WTC11 (cell line): Measurements from ENCODE around the gene SLC39A13. TPM values are rescaled to one million over a fixed set of nuclear protein-coding genes. Genes with fewer than 3 reads are reported as not detected.

ENCODE experiments used
- ATAC-seq: fragments of 200-7000 bp; cut with Tn5 transposase; 2 replicates; pipeline ENCODE4 v1.10.0; 2021; ENCODE audit warnings: mild to moderate bottlenecking, moderate library complexity
- CTCF ChIA-PET: fragments of 300-600 bp; sonication (Branson Sonifier 250); formaldehyde crosslinking; loops from one replicate; lab custom pipeline; 2021; ENCODE audit warnings: antibody characterized with exemption; lab: Charles Lee
- POLR2A ChIA-PET: fragments of 350-600 bp; sonication (Branson Sonifier 250); formaldehyde crosslinking; loops from one replicate; lab custom pipeline; 2021; ENCODE audit warnings: antibody characterized with exemption; lab: Charles Lee
- DNase-seq: peaks from one replicate; pipeline ENCODE4 v3.0.0; 2021; ENCODE audit warnings: low spot score
- H3K27ac Mint-ChIP-seq: 2 replicates; pipeline ENCODE4 v1.8.0; 2021; ENCODE audit warnings: mixed read lengths
- H3K27me3 Mint-ChIP-seq: 2 replicates; pipeline ENCODE4 v1.8.0; 2021; ENCODE audit warnings: low read depth, mild to moderate bottlenecking, moderate library complexity, mixed read lengths
- H3K36me3 Mint-ChIP-seq: 2 replicates; pipeline ENCODE4 v1.8.0; 2021; ENCODE audit warnings: mixed read lengths
- H3K4me1 Mint-ChIP-seq: 2 replicates; pipeline ENCODE4 v1.8.0; 2022; ENCODE audit warnings: mixed read lengths
- H3K4me3 Mint-ChIP-seq: 2 replicates; pipeline ENCODE4 v1.8.0; 2021; ENCODE audit warnings: mild to moderate bottlenecking, moderate library complexity, mixed read lengths
- H3K9me3 Mint-ChIP-seq: 2 replicates; pipeline ENCODE4 v1.8.0; 2021; ENCODE audit warnings: mixed read lengths
- CBFB ChIP-seq: sonication (generic); formaldehyde crosslinking; IDR thresholded peaks from 2 replicates; pipeline ENCODE4 v1.8.1; 2022; ENCODE audit warnings: mild to moderate bottlenecking, low read depth, missing genetic modification reagents
- CTCF ChIP-seq: fragments of 200-600 bp; IDR thresholded peaks from 2 replicates; pipeline ENCODE4 v1.8.0; 2022; ENCODE audit warnings: antibody characterized with exemption
- FOXJ3 ChIP-seq: sonication (generic); formaldehyde crosslinking; IDR thresholded peaks from 2 replicates; pipeline ENCODE4 v1.9.0; 2021; ENCODE audit warnings: missing genetic modification reagents, mild to moderate bottlenecking, borderline replicate concordance
- FOXP1 ChIP-seq: sonication (generic); formaldehyde crosslinking; IDR thresholded peaks from 2 replicates; pipeline ENCODE4 v1.8.0; 2022; ENCODE audit warnings: missing genetic modification reagents, mild to moderate bottlenecking, moderate library complexity, borderline replicate concordance
- GABPB1 ChIP-seq: sonication (generic); formaldehyde crosslinking; IDR thresholded peaks from 2 replicates; pipeline ENCODE4 v1.8.1; 2023; ENCODE audit warnings: mild to moderate bottlenecking, missing genetic modification reagents
- GTF2I ChIP-seq: fragments of 250-450 bp; sonication (Bioruptor Pico); conservative IDR thresholded peaks from 2 replicates; pipeline ENCODE4 v1.4.0; 2021; ENCODE audit warnings: mild to moderate bottlenecking
- JUN ChIP-seq: sonication (generic); formaldehyde crosslinking; IDR thresholded peaks from 2 replicates; pipeline ENCODE4 v1.8.0; 2023; ENCODE audit warnings: mild to moderate bottlenecking, missing genetic modification reagents
- NFYB ChIP-seq: sonication (generic); formaldehyde crosslinking; conservative IDR thresholded peaks from 2 replicates; pipeline ENCODE4 v1.8.0; 2022; ENCODE audit warnings: low read depth, missing genetic modification reagents
- NR3C1 ChIP-seq: sonication (generic); formaldehyde crosslinking; conservative IDR thresholded peaks from 2 replicates; pipeline ENCODE4 v1.8.1; 2023; ENCODE audit warnings: low read depth, mild to moderate bottlenecking, missing genetic modification reagents
- OVOL2 ChIP-seq: fragments of 250-450 bp; sonication (Bioruptor Pico); IDR thresholded peaks from 2 replicates; pipeline ENCODE4 v1.9.0; 2021; ENCODE audit warnings: mild to moderate bottlenecking, borderline replicate concordance
- PREB ChIP-seq: sonication (generic); formaldehyde crosslinking; IDR thresholded peaks from 2 replicates; pipeline ENCODE4 v1.8.1; 2022; ENCODE audit warnings: mild to moderate bottlenecking, missing genetic modification reagents, moderate library complexity, borderline replicate concordance
- SMAD3 ChIP-seq: sonication (generic); formaldehyde crosslinking; IDR thresholded peaks from 2 replicates; pipeline ENCODE4 v1.8.0; 2022; ENCODE audit warnings: missing genetic modification reagents, mild to moderate bottlenecking, borderline replicate concordance
- SOX15 ChIP-seq: fragments of 250-450 bp; sonication (Bioruptor Pico); IDR thresholded peaks from 2 replicates; pipeline ENCODE4 v1.9.0; 2021; ENCODE audit warnings: mild to moderate bottlenecking
- ZNF423 ChIP-seq: fragments of 250-450 bp; sonication (Bioruptor Pico); IDR thresholded peaks from 2 replicates; pipeline ENCODE4 v2.1.2; 2022; ENCODE audit warnings: mild to moderate bottlenecking, moderate library complexity
- total RNA-seq: library from RNA; stranded (reverse); gene quantifications from 3 replicates; pipeline ENCODE4 v1.2.3, GENCODE V29; 2021
- TF ChIP-seq, protein P1 (sequence below): sonication (generic); formaldehyde crosslinking; IDR thresholded peaks from 2 replicates; pipeline ENCODE4 v1.8.1; 2023; ENCODE audit warnings: mild to moderate bottlenecking, missing genetic modification reagents, moderate library complexity
- TF ChIP-seq, protein P2 (sequence below): sonication (generic); formaldehyde crosslinking; IDR thresholded peaks from 2 replicates; pipeline ENCODE4 v1.8.0; 2022; ENCODE audit warnings: mild to moderate bottlenecking, missing genetic modification reagents
- TF ChIP-seq, protein P3 (sequence below): sonication (generic); formaldehyde crosslinking; IDR thresholded peaks from 2 replicates; pipeline ENCODE4 v1.8.1; 2022; ENCODE audit warnings: mild to moderate bottlenecking, moderate library complexity, missing genetic modification reagents
- TF ChIP-seq, protein P4 (sequence below): fragments of 250-450 bp; sonication (Bioruptor Pico); IDR thresholded peaks from 2 replicates; pipeline ENCODE4 v1.9.0; 2021; ENCODE audit warnings: mild to moderate bottlenecking
- TF ChIP-seq, protein P5 (sequence below): sonication (generic); formaldehyde crosslinking; IDR thresholded peaks from 2 replicates; pipeline ENCODE4 v1.8.1; 2022; ENCODE audit warnings: missing genetic modification reagents, borderline replicate concordance

SLC39A13 gene
- total RNA-seq, 1 experiment from 2014 or later = 38.2 TPM

GRCh38 chr11:47399860-47400767, 8.3 kb upstream of the SLC39A13 start (continued):
- TF ChIP-seq, protein P1, sequence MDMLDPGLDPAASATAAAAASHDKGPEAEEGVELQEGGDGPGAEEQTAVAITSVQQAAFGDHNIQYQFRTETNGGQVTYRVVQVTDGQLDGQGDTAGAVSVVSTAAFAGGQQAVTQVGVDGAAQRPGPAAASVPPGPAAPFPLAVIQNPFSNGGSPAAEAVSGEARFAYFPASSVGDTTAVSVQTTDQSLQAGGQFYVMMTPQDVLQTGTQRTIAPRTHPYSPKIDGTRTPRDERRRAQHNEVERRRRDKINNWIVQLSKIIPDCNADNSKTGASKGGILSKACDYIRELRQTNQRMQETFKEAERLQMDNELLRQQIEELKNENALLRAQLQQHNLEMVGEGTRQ (CRISPR knock-in tag) = no peak
- TF ChIP-seq SOX15 (CRISPR knock-in tag) (no peak), ZNF423 (CRISPR knock-in tag) (peak; percentile 66; the same call in 1 of the 2 replicates), FOXJ3 (CRISPR knock-in tag) (no peak), GTF2I (CRISPR knock-in tag) (peak; percentile 93), FOXP1 (CRISPR knock-in tag) (no peak; the same call in 1 of the 2 replicates), NR3C1 (no peak)
- TF ChIP-seq, protein P2, sequence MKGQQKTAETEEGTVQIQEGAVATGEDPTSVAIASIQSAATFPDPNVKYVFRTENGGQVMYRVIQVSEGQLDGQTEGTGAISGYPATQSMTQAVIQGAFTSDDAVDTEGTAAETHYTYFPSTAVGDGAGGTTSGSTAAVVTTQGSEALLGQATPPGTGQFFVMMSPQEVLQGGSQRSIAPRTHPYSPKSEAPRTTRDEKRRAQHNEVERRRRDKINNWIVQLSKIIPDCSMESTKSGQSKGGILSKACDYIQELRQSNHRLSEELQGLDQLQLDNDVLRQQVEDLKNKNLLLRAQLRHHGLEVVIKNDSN = no peak
- TF ChIP-seq, all 79 proteins: peak for 4

DNA sequence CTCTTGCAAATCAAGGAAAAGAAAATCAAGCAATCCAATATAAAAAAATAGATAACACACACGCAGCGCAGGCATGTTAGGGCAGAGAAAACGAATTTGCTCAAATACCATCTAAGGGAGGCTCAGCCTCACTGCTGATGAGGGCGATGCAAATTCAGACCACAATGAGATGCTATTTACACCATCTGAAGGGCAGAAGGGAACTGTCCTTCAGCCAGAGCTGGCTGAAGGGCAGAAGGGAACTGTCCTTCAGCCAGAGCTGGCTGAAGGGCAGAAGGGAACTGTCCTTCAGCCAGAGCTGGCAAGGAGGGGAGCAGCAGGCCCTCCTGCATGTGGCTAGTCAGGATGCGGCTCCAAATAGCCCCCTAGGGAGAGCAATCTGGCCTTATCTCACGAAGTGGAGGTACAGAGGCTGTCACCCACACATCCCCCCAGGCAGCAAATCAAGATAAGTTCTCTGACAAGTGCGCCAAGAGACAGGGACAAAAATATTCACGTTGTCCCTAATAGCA, 7.6 kb upstream of the SLC39A13 start:
- TF ChIP-seq JUN (CRISPR knock-in tag) = no peak
- no peak for TF ChIP-seq NFYB (CRISPR knock-in tag)
- no peak for TF ChIP-seq SOX15 (CRISPR knock-in tag)
- no peak for TF ChIP-seq FOXP1 (CRISPR knock-in tag)
- TF ChIP-seq, protein P3, sequence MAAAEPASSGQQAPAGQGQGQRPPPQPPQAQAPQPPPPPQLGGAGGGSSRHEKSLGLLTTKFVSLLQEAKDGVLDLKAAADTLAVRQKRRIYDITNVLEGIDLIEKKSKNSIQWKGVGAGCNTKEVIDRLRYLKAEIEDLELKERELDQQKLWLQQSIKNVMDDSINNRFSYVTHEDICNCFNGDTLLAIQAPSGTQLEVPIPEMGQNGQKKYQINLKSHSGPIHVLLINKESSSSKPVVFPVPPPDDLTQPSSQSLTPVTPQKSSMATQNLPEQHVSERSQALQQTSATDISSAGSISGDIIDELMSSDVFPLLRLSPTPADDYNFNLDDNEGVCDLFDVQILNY = no peak
- TF ChIP-seq, protein P4, sequence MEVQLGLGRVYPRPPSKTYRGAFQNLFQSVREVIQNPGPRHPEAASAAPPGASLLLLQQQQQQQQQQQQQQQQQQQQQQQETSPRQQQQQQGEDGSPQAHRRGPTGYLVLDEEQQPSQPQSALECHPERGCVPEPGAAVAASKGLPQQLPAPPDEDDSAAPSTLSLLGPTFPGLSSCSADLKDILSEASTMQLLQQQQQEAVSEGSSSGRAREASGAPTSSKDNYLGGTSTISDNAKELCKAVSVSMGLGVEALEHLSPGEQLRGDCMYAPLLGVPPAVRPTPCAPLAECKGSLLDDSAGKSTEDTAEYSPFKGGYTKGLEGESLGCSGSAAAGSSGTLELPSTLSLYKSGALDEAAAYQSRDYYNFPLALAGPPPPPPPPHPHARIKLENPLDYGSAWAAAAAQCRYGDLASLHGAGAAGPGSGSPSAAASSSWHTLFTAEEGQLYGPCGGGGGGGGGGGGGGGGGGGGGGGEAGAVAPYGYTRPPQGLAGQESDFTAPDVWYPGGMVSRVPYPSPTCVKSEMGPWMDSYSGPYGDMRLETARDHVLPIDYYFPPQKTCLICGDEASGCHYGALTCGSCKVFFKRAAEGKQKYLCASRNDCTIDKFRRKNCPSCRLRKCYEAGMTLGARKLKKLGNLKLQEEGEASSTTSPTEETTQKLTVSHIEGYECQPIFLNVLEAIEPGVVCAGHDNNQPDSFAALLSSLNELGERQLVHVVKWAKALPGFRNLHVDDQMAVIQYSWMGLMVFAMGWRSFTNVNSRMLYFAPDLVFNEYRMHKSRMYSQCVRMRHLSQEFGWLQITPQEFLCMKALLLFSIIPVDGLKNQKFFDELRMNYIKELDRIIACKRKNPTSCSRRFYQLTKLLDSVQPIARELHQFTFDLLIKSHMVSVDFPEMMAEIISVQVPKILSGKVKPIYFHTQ (CRISPR knock-in tag) = no peak
- TF ChIP-seq CTCF = no peak
- TF ChIP-seq, protein P5, sequence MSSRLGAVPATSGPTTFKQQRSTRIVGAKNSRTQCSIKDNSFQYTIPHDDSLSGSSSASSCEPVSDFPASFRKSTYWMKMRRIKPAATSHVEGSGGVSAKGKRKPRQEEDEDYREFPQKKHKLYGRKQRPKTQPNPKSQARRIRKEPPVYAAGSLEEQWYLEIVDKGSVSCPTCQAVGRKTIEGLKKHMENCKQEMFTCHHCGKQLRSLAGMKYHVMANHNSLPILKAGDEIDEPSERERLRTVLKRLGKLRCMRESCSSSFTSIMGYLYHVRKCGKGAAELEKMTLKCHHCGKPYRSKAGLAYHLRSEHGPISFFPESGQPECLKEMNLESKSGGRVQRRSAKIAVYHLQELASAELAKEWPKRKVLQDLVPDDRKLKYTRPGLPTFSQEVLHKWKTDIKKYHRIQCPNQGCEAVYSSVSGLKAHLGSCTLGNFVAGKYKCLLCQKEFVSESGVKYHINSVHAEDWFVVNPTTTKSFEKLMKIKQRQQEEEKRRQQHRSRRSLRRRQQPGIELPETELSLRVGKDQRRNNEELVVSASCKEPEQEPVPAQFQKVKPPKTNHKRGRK (CRISPR knock-in tag) = no peak
- TF ChIP-seq PREB (CRISPR knock-in tag) = no peak
- TF ChIP-seq GABPB1 (CRISPR knock-in tag) = no peak
- TF ChIP-seq CBFB (CRISPR knock-in tag) = no peak
- TF ChIP-seq SMAD3 (CRISPR knock-in tag) = no peak
- no peak for TF ChIP-seq OVOL2 (CRISPR knock-in tag)
- TF ChIP-seq, all 79 proteins: peak for 0
- CTCF ChIA-PET = interaction anchor here (0.6 to 3.3 kb wide), 10 partner anchors 10 to 488 kb away, joined by 3 to 20 read pairs (median 5); no protein-coding TSS in a partner anchor
- Mint-ChIP-seq H3K9me3 (no peaks in the 10 kb centered on the region), H3K4me3 (peak overlapping the region; percentile 79), H3K36me3 (no peaks in the 10 kb centered on the region), H3K27ac (peak overlapping the region; percentile 97), H3K27me3 (no peaks in the 10 kb centered on the region), H3K4me1 (peaks cover 31% of the 10 kb centered on the region)
- ATAC-seq = peak; percentile 56
- POLR2A ChIA-PET = interaction anchor here (0.6 to 1.5 kb wide), 3 partner anchors 24 to 315 kb away, joined by 3 to 8 read pairs (median 3); no protein-coding TSS in a partner anchor
- no peak for DNase-seq
